Cardiac fibroblast (primary cell): ENCODE data around the gene BICD1.

Experiments used
- DNase-seq, 2 donors: peaks; one replicate each; pipeline versions ENCODE4 v3.0.0 to v3.0.0-alpha.2; 2010; ENCODE audit warnings: low read depth in 2 of 2
- H3K4me3 ChIP-seq, 2 donors: replicated peaks in 1 of 2; 1 replicate in 1 of 2; 2 replicates in 1 of 2; pipeline ENCODE4 v1.5.1; 2011; ENCODE audit warnings: low read depth in 2 of 2, low read length in 2 of 2, mild to moderate bottlenecking in 2 of 2, moderate library complexity in 1 of 2
- CTCF ChIP-seq: IDR thresholded peaks from one replicate; pipeline ENCODE4 v1.5.1; 2011; ENCODE audit warnings: low read depth, mild to moderate bottlenecking, low read length, inconsistent platforms

BICD1 gene

GRCh38 chr12:32100361-32100760, 6.3 kb upstream of the BICD1 start:
- no peak for TF ChIP-seq CTCF
- no peak overlapping the region for H3K4me3 ChIP-seq
- no peak for DNase-seq

GRCh38 chr12:32100888-32101287, 5.8 kb upstream of the BICD1 start:
- H3K4me3 ChIP-seq = no peak overlapping the region
- DNase-seq = no peak
- TF ChIP-seq CTCF = no peak

GRCh38 chr12:32102234-32102633, 4.4 kb upstream of the BICD1 start:
- no peak for TF ChIP-seq CTCF
- peak; percentile 54 to 90 for DNase-seq

DNA sequence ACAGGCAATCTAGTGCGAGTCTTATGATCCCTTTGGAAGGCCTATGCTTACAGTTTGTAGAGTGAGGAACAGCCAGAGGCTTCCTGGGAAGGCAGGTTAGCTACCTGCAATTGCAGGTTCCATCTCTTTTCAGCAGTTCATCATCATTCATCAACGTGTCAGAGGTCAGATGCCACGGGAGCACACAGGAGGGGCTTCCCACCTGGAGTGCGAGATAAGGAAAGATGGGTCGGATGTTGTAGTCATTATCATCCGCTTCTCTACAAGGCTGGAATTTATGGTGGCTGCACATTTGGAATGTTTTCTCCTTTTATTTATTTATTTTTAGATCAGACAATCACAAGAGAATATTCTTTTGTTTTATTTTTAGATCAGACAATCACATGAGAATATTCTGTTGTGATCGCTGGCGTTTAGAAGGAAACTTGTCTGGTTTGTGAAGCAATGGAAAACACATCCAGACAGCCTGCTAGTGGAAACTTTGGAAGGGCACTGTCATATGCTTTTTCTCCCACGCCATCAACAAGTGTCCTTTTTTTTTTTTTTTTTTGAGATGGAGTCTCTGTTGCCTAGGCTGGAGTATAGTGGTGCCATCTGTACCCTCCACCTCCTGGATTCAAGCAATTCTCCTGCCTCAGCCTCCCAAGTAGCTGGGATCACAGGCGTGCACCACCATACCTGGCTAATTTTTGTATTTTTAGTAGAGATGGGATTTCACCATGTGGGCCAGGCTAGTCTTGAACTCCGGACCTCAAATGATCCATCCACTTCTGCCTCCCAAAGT, 1.9 kb upstream of the BICD1 start:
- DNase-seq = no peak
- no peak overlapping the region for H3K4me3 ChIP-seq
- no peak for TF ChIP-seq CTCF

More at GRCh38 chr12:32102234-32102633, 4.4 kb upstream of the BICD1 start:
- H3K4me3 ChIP-seq = no peak overlapping the region

DNA sequence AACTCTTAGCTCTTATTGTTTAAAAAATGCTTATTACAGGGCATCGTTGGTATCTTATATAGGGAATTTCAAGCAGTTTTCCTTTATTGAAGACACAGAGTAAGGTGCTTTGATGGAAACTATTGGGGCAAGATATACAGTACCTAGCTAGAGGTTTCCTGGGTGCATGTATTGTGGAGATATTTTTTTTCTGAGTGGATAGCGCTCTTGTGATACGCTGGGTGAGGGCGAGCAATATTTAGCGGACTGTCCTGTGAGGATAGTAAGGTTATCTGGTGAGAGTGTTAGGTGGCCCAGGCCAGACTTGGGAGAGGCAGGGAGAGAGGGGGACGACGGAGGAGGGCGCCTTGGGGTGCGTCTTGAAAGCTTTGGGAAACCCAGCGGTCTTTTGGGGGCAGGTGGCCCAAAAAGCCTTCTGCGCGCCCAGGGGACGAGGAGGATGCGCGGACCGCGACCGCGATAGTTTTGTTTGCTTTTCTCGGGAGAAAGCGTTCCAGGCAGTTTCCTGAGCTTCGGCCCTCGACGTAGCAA, 596 bp upstream of the BICD1 start:
- DNase-seq = no peak
- no peak for TF ChIP-seq CTCF
- H3K4me3 ChIP-seq = peak overlapping the region; percentile 79 to 91

DNA sequence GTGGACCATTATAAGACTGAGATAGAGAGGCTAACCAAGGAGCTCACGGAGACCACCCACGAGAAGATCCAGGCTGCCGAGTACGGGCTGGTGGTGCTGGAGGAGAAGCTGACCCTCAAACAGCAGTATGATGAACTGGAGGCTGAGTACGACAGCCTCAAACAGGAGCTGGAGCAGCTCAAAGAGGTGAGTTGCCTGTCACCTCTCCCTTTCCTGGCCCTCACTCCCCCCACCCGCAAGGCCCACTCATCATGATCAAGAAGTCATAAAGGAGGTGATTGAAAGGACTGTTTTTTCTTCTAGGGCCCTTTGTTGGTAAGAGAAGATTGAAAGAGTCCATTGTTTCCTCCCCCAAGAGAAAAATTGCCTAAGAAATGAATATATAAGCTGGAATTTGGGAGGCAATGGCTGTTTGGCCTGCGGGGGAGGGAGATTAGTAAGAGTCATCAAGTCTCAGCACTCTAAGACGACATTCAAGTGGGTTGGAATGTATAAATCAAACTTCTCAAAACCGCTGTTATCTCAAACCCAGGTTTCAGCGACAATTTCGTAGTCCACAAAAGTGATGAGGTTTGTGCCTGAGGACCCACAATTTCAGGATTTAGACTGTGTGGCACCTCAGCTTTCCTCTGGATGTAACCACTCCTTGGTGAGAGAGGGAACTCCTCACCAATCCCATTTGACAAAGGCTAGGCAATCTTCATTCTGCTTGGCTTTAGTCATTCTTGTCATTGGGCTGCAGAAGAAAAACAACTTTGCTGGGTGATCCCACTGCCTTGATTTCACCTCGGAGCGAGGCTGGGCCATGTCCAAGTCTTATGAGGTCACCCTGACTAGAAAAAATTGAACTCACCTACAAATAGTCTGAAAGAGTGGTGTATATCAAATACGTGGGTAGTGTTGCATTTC, 966 bp downstream of the BICD1 start:
- TF ChIP-seq CTCF = no peak
- DNase-seq = peak; percentile 57 to 85
- peak overlapping the region; percentile 79 to 91 for H3K4me3 ChIP-seq
